Raji (cell line): ENCODE results near the gene SAMD5.

Source experiments
- POLR2A ChIP-seq: IDR thresholded peaks from 2 replicates; pipeline ENCODE4 v1.6.1; 2011; ENCODE audit warnings: low read depth, low read length, control low read depth; ENCODE audit not compliant: insufficient read depth

Gene SAMD5

GRCh38 chr6:147547369-147547902, 38.9 kb downstream of the SAMD5 start:
- no peak for TF ChIP-seq POLR2A

DNA sequence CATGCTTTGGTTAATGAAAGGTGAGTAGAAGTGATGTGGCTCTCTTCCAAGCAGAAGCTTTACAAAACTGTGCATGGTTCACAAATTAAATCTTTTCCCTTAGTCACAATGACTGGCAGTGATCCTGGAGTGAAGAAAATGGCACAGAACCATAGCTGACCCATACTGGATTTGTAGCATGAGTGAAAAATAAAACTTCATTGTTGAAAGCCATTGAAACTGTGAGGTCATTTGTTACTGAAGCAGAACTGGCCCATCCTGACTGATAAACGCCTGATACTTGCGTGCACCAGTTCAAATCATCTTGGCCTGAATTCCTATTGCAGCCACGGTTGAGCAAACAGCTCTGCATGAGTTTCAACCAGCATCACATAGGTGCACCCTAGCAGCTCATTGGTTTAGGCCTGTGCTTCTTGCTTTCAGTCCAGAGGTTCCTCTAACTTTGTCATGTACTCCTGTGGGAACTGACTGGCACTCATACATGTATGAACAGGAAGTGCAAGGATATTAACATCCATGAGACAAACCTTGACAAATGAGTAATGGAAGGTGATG, 40.5 kb downstream of the SAMD5 start:
- no peak for TF ChIP-seq POLR2A

GRCh38 chr6:147549531-147549930, 41.0 kb downstream of the SAMD5 start:
- no peak for TF ChIP-seq POLR2A

DNA sequence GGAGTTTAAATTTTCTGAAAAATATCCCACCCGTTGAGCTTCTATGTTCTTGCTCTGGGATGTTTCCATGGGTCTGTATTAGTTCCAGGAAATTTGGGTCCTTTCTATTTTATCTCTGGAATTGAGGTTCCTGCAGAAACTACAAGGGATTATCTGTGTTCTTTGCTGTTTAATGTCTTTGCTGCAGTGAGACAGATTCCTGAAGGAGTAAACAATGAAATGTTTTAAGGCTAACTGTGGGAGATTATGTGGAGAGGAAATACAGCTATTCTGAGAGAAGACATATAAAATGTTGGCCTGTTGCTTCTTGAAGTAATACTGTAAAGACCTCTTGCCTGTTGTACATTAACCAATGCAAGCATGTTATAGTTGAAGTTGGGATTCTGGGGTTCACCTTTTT, 43.5 kb downstream of the SAMD5 start:
- no peak for TF ChIP-seq POLR2A

GRCh38 chr6:147553099-147553498, 44.6 kb downstream of the SAMD5 start:
- no peak for TF ChIP-seq POLR2A

DNA sequence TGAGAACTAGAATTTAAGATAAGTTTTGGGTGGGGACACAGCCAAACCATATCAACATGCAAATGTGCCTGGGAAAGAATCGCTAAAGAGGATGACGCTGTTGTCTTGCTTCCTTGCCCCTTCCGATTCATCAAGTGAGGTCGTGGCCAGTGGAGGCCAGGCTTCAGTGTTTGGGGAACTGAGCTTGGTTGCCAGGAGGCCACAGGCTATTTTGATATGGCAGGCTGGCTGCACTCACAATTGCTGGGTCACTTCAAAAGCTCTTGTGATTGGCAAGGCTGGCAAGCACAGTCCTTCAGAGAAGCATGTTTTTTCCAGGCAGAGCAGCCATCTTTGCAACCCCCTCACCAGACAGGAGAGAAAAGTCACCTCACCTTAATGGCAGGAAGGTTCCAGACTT, 45.8 kb downstream of the SAMD5 start:
- TF ChIP-seq POLR2A = no peak

- TF ChIP-seq POLR2A = no peak
Observed at GRCh38 chr6:147559006-147559405, 50.5 kb downstream of the SAMD5 start.

GRCh38 chr6:147560670-147561069, 52.2 kb downstream of the SAMD5 start:
- TF ChIP-seq POLR2A = no peak

DNA sequence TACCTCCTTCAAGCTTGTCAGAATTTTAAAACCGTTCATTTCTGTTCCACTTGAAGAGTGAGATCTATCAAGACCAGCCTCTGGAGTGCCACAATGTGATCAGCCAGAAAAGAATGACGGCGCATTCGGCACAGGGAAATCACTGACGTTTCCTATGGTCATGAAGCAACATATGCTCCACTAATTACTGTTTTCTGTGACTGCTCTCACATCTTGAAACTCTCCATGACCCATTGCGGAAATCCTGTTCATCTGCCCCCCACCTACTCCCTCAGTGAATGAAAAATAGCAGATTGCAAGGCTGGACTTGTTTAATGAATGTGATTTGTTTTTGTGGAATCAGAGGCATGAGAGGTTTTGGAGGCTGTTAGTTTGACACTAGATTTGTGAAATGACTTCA, 53.2 kb downstream of the SAMD5 start:
- no peak for TF ChIP-seq POLR2A

DNA sequence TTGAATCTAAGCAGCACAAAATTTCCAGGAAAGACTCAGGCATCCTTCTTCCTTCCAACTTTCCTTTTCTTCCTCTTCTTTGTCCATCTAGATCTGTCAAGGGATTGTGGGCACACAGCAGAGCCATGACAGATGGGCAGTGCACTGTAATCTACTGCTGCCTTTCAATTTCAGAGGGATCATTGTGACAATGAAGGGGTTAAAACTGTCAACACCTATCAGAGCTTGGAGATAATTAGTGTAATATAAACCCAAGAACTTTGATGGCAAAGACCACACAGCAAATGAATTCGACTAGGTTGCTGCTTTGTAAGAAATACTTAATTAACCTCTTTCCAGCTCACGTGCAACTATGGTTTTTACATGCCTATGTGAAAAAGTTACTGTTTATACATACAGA, 55.0 kb downstream of the SAMD5 start:
- TF ChIP-seq POLR2A = no peak

GRCh38 chr6:147564556-147564955, 56.1 kb downstream of the SAMD5 start:
- no peak for TF ChIP-seq POLR2A

DNA sequence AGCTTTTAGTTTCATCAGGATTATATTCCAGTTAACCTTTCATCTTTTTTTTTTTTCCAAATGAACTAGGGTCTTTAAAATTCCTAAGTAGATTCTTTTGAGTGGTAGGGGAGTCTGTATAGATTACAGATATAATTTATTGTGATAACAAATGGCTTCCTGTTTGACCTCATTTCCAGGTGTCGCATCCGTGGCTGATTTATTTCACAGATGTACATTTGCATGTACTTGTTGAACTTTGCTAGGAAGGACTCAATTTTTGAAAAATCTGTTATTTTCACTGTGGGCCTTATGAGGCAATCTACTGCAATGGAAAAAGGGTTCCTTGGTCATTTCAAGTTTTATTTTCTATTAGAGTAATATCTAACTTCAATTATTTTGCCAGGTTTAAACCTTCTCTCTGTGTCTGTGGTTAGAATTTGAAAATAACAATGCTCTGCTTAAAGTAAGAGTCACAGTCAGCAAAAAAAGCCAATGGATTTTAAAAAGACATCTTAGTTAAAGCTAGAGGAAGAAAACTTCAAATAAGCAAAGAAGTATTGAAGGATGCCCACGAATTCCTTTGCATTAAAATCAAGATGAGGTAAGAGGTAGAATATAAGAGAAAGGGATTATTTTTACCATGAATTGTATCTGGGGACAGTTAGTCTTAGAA, 57.9 kb downstream of the SAMD5 start:
- TF ChIP-seq POLR2A = no peak

DNA sequence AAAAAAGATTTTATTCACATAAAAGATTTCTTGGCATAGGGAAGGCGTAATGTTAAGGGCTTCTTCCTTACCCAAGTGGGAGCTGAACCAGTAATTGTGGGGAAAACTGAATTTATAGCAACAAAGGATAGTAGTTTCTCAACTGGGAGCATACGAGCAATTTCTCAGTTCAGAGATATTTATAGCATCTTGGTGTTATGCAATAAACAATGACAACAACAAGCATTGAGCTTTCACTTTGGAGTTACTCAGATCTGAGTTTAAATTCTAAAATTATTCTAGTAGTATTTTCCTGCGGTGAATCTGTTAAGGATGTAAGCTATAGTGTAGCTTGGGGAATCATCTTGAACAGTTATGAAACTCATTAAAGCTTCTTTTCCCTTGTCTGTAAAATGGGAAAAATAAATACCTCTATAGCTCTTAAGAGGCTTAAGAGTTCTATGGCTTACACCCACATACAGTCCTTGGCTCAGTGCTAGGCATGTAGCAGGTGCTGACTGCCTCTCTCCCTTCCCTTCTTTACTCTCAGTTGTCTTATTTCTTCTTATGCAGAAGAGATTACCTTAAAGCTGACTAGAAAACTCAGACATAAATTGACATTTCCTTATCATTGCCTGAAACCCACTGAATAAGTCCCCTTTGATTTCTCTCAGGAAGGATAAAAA, 58.8 kb downstream of the SAMD5 start:
- no peak for TF ChIP-seq POLR2A

- TF ChIP-seq POLR2A = no peak
Observed at GRCh38 chr6:147569788-147570187, 61.3 kb downstream of the SAMD5 start.

GRCh38 chr6:147570681-147571080, 62.2 kb downstream of the SAMD5 start:
- no peak for TF ChIP-seq POLR2A

GRCh38 chr6:147577488-147577887, 69.0 kb downstream of the SAMD5 start:
- no peak for TF ChIP-seq POLR2A
